Tibial nerve (tissue), 4 donors: ENCODE measurements around the gene MLXIP.

ENCODE experiments used
- EP300 ChIP-seq, 2 donors: sonication (generic); formaldehyde crosslinking; IDR thresholded peaks; one replicate each; pipeline ENCODE4 v1.6.1; 2017; ENCODE audit warnings: antibody characterized with exemption in 2 of 2, mild to moderate bottlenecking in 1 of 2
- TF ChIP-seq, protein P1 (sequence below), 5 experiments: fragments of 200-600 bp in 3 of 5; fragments of 450-650 bp in 2 of 5; sonication (generic) in 3 of 5; IDR thresholded peaks; one replicate each; pipeline ENCODE4 v1.5.1; 2016 to 2019; ENCODE audit warnings: antibody characterized with exemption in 5 of 5, mild to moderate bottlenecking in 3 of 5, moderate library complexity in 2 of 5

DNA sequence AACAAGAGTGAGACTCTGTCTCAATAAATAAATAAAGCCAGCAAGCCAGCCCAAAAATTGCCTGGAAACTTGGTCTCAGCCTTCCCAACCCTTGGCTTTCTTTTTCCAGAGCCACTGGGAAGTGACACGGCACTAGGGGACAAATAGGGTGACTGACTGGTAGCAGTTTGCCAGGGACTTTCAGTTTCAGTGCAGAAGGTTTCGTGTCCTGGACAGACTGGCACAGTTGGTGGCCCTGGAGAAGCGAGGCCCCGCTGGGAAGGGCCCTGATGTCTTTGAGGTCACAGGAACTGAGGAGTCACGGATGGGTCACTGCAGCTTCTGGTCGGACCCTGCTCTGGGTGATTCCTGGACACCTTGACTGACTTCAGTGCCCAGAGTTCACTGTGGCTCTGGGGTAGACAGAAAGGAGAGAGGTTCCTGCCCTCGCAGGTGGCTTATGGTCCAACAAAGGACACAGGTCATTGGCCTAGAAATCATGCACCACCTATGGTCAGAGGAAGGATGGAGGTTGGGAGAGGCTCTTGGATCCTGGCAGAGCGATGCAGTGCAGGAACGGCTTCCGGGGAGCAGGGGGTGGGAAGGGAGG is 107.0 kb downstream of the MLXIP start:
- TF ChIP-seq EP300 (IDR thresholded peaks at IDR 0.05), result no peak
- TF ChIP-seq, protein P1, sequence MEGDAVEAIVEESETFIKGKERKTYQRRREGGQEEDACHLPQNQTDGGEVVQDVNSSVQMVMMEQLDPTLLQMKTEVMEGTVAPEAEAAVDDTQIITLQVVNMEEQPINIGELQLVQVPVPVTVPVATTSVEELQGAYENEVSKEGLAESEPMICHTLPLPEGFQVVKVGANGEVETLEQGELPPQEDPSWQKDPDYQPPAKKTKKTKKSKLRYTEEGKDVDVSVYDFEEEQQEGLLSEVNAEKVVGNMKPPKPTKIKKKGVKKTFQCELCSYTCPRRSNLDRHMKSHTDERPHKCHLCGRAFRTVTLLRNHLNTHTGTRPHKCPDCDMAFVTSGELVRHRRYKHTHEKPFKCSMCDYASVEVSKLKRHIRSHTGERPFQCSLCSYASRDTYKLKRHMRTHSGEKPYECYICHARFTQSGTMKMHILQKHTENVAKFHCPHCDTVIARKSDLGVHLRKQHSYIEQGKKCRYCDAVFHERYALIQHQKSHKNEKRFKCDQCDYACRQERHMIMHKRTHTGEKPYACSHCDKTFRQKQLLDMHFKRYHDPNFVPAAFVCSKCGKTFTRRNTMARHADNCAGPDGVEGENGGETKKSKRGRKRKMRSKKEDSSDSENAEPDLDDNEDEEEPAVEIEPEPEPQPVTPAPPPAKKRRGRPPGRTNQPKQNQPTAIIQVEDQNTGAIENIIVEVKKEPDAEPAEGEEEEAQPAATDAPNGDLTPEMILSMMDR (IDR thresholded peaks at IDR 0.05), result no peak
